Activated CD4-positive, alpha-beta T cell treated with anti-CD3 and anti-CD28 coated beads for 24 hours (primary cell): ENCODE measurements around the gene PPP1R14C.
A peak's percentile ranks its signal among the peaks of the same experiment; 100 is the strongest.
"Not testable (repeated sequence)": the region's sequence is repeated elsewhere in the genome, so short reads cannot be mapped to it uniquely, and the experiment has no call there.

Experiments
- DNase-seq, 2 donors: peaks; one replicate each; pipeline ENCODE4 v3.0.0-alpha.2; 2020; ENCODE audit warnings: low read depth in 2 of 2

The PPP1R14C gene

GRCh38 chr6:150169181-150169580 is 26.3 kb downstream of the PPP1R14C start:
- no peak for DNase-seq

- peak; percentile 11 to 34 for DNase-seq
Observed at GRCh38 chr6:150169609-150170008, 26.8 kb downstream of the PPP1R14C start.

- no peak for DNase-seq
Observed at GRCh38 chr6:150172929-150173328, 30.1 kb downstream of the PPP1R14C start.

GRCh38 chr6:150175586-150176151 is 32.8 kb downstream of the PPP1R14C start:
- no peak for DNase-seq

- DNase-seq: no peak
Observed at GRCh38 chr6:150176152-150176551, 33.3 kb downstream of the PPP1R14C start.

- DNase-seq: no peak
Observed at GRCh38 chr6:150176659-150177058, 33.8 kb downstream of the PPP1R14C start.

- DNase-seq: no peak
Observed at GRCh38 chr6:150177259-150177951, 34.6 kb downstream of the PPP1R14C start.

- DNase-seq: no peak
Observed at GRCh38 chr6:150177952-150178520, 35.2 kb downstream of the PPP1R14C start.

GRCh38 chr6:150179030-150179429 is 36.2 kb downstream of the PPP1R14C start:
- no peak for DNase-seq

GRCh38 chr6:150179907-150180424 is 37.1 kb downstream of the PPP1R14C start:
- not testable (repeated sequence) for DNase-seq

- DNase-seq: no peak
Observed at GRCh38 chr6:150180517-150180916, 37.7 kb downstream of the PPP1R14C start.

GRCh38 chr6:150182460-150183078 is 39.7 kb downstream of the PPP1R14C start:
- no peak for DNase-seq

- no peak for DNase-seq
Observed at GRCh38 chr6:150183105-150183504, 40.3 kb downstream of the PPP1R14C start.

- no peak for DNase-seq
Observed at GRCh38 chr6:150183966-150184365, 41.1 kb downstream of the PPP1R14C start.

- no peak for DNase-seq
Observed at GRCh38 chr6:150184850-150185731, 42.2 kb downstream of the PPP1R14C start.

GRCh38 chr6:150185732-150186117 is 42.9 kb downstream of the PPP1R14C start:
- no peak for DNase-seq

- DNase-seq: no peak
Observed at GRCh38 chr6:150186129-150186898, 43.5 kb downstream of the PPP1R14C start.

- not testable (repeated sequence) for DNase-seq
Observed at GRCh38 chr6:150187433-150187832, 44.6 kb downstream of the PPP1R14C start.

GRCh38 chr6:150189122-150189521 is 46.3 kb downstream of the PPP1R14C start:
- DNase-seq: no peak

- no peak for DNase-seq
Observed at GRCh38 chr6:150191809-150192208, 49.0 kb downstream of the PPP1R14C start.

GRCh38 chr6:150194195-150194594 is 51.4 kb downstream of the PPP1R14C start:
- no peak for DNase-seq
